GM10248 (cell line): ENCODE results near the gene NTM.

ENCODE experiments used
- CTCF ChIA-PET: fragments of 300-600 bp; sonication (Branson Sonifier 250); formaldehyde crosslinking; extraction: SDS; loops from one replicate; lab custom pipeline; 2021; ENCODE audit warnings: antibody characterized with exemption; lab: Yijun Ruan, JAX
- POLR2A ChIA-PET: fragments of 350-650 bp; sonication (Branson Sonifier 250); formaldehyde crosslinking; extraction: SDS; loops from one replicate; lab custom pipeline; 2020; ENCODE audit warnings: antibody characterized with exemption; lab: Yijun Ruan, JAX
- DNase-seq: peaks from one replicate; pipeline ENCODE4 v3.0.0; 2012; ENCODE audit errors: extremely low spot score
- CTCF ChIP-seq: IDR thresholded peaks from 2 replicates; pipeline ENCODE4 v1.5.1; 2012; ENCODE audit warnings: mild to moderate bottlenecking, low read depth; ENCODE audit errors: extremely low read depth, missing control alignments, control extremely low read depth

NTM gene

GRCh38 chr11:131618201-131618600 lies 247.8 kb downstream of the NTM start:
- TF ChIP-seq CTCF: no peak
- POLR2A ChIA-PET: no interaction called here
- CTCF ChIA-PET: no interaction called here
- DNase-seq: no peak

GRCh38 chr11:131622193-131622592 lies 251.8 kb downstream of the NTM start:
- no peak for DNase-seq
- ChIA-PET POLR2A (no interaction called here), CTCF (interaction anchor here (0.9 to 1.6 kb wide), 2 partner anchors 47 to 52 kb away, joined by 3 to 4 read pairs; no protein-coding TSS in a partner anchor)
- no peak for TF ChIP-seq CTCF

- DNase-seq: no peak
- CTCF ChIA-PET: interaction anchor here (1.5 kb wide), 1 partner anchor 11 kb away, joined by 5 read pairs; no protein-coding TSS in a partner anchor
- POLR2A ChIA-PET: no interaction called here
- no peak for TF ChIP-seq CTCF
Measured at GRCh38 chr11:131624531-131624930, 254.1 kb downstream of the NTM start.

GRCh38 chr11:131626788-131627187 lies 256.4 kb downstream of the NTM start:
- DNase-seq: no peak
- CTCF ChIA-PET: interaction anchor here (1.2 to 1.5 kb wide), 3 partner anchors 8 to 43 kb away, joined by 3 read pairs; no protein-coding TSS in a partner anchor
- POLR2A ChIA-PET: no interaction called here
- no peak for TF ChIP-seq CTCF

GRCh38 chr11:131628739-131629138 lies 258.3 kb downstream of the NTM start:
- ChIA-PET POLR2A (no interaction called here), CTCF (interaction anchor here (2.1 kb wide), 1 partner anchor 46 kb away, joined by 6 read pairs; no protein-coding TSS in a partner anchor)
- no peak for DNase-seq
- no peak for TF ChIP-seq CTCF

- ChIA-PET POLR2A (no interaction called here), CTCF (interaction anchor here (2.1 kb wide), 1 partner anchor 45 kb away, joined by 6 read pairs; no protein-coding TSS in a partner anchor)
- TF ChIP-seq CTCF: no peak
- DNase-seq: no peak
Measured at GRCh38 chr11:131629925-131630540, 259.6 kb downstream of the NTM start.
